NOMO-1 treated with dmso at 0.1 percent for 144 hours (cell line): ENCODE measurements around the gene HP.
"Not testable (repeated sequence)": the region's sequence is repeated elsewhere in the genome, so short reads cannot be mapped to it uniquely, and the experiment has no call there.

Experiments used
- DNase-seq: peaks from one replicate; lab custom pipeline; 2025; ENCODE audit not compliant: unreplicated experiment; lab: John Stamatoyannopoulos, UW

Gene HP

GRCh38 chr16:72054254-72054847 is at the start of gene HP:
Gene HP, plus strand, starts transcription at chr16:72054505. Its CDS starts 148 bp downstream, at chr16:72054653.
- DNase-seq = peak; percentile 57

DNA sequence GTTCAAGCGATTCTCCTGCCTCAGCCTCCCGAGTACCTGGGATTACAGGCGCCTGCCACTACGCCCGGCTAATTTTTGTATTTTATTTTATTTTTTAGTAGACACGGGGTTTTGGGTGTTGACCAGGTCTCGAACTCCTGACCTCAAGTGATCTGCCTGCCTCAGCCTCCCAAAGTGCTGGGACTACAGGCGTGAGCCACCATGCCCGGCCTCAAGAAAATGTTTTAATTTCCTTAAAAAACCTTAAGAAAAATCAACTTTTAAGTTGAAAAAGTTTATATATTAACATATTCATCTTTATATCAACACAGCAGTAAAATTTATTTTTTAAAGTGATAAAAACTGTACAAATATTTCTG is 46.3 kb upstream of the HP start:
- DNase-seq = not testable (repeated sequence)

DNA sequence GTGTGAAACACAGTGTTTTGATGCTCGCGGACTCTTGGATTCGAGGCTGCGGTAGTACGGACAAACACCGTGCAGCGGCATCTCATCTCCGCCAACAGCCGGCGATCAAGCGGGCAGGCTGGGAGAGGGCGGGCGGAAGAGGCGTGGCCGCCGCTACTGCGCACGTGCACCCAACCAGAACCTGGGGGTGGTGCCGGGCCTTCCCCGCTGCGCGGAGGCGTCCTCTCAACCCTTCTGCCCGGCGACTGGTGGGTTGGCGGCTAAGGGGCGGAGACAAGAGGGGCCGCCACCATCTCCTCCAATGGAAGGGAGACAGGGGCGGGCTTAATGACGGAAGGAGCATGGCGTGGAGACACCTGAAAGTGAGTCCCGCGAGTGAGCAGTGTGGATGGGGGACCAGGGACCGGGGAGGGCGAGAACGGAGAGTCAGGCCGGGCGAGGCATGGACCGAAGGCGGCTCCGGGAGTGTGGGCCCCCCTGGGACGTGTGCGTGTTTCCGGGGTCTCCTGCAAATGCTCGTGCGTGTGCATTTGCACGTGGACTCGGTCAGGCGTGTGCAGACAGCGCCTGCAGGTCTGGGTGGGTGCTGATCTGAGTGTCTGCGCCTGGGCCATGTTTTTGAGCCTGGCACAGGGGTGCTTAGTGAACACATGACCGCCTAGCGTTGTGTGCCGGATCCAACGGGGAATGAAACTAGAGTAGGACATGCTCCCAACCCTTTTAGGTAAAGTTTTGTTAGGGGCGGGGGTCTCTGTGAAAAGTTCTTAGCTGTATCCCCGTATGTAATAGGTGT is 45.7 kb upstream of the HP start, which contains the start of gene DHODH:
Gene DHODH, plus strand, starts transcription at position 321 of the 793 bp plus-strand sequence. Its CDS starts 21 bp downstream, at position 342.
- peak; percentile 98 for DNase-seq

DNA sequence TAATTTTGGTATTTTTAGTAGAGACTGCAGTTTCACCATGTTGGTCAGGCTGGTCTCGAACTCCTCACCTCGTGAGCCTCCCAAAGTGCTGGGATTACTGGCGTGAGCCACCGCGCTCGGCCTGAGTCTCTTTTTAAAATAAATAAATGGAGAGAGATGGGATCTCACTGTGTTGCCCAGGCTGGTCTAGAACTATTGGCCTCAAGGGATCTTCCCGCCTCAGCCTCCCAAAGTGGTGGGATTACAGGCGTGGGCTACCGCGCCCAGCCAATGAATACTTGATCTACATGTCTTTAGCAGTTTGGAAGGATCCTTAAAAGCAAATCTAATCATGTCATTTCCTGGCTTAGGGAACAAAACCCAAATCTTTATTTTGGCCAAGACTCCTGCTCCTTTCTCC is 44.5 kb upstream of the HP start:
- no peak for DNase-seq

- no peak for DNase-seq
Measured at GRCh38 chr16:72012607-72013006, 41.7 kb upstream of the HP start.

DNA sequence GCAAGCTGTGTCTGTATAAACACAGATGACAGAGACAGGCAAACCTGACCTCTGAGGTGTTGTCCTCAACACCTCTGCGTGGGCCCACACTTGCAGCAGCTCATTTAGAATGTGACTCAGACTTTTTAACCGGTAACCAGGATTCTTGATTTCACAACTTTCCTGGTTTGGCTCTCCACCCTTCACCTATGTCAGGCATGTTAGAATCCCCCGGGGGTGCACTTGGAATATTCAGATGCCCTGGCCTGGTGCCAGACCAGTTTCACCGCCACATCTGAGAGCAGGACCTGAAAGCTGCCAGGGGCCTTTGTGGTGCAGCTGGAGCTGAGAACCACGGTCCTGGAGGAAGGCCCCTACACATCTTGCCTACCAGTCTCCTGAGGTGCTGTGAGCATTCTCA is 40.9 kb upstream of the HP start:
- no peak for DNase-seq

DNA sequence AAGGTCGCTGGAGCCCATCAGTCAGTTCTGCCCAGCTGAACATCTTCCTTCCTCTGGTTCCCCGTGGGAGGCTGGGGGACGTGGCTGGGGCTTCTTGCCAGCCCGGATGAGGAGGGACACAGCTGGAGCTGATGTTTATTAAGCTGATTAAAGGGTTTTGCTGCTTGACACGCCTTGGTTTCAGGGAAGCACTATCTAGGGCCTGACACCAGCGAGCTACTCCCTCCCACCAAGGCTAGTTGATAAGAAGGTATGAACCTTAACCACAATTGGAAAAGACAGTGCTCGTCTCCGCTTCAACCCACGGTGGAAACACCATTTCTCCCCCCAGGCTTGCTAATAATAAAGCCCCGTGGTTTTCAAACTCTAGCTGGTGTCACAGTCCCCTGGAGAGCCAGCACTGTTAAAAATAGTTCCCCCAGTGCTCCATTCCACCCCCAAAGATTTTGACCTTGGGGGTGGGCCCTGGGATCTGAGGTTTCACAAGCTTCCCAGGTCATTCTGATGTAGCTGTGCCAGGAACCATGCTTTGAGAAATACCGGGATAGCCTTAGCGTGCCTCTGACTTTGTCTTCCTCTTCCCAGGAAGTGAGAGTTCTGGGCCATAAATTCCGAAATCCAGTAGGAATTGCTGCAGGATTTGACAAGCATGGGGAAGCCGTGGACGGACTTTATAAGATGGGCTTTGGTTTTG is 40.3 kb upstream of the HP start:
- no peak for DNase-seq

- DNase-seq = no peak
Measured at GRCh38 chr16:72014675-72015074, 39.6 kb upstream of the HP start.

DNA sequence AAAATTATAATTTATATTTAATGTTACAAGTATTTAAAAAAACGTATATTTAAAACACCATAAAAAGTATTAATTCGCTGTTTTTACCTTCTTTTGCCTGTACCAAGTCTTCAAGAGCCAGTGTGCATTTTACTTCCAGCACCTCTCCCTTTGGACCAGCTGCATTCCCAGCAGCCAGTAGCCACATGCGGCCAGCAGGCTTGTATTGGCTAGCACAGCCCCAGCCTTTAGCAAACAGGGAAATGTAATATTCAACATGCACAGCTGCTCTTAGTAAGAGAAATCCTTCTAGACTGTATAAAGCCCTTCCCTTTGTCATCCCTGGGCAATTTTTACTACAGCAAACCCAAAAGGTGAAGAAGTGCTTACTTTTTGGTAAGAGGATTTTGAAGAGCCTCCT is 39.2 kb upstream of the HP start:
- DNase-seq = no peak

- DNase-seq = no peak
Measured at GRCh38 chr16:72018470-72018869, 35.8 kb upstream of the HP start.

DNA sequence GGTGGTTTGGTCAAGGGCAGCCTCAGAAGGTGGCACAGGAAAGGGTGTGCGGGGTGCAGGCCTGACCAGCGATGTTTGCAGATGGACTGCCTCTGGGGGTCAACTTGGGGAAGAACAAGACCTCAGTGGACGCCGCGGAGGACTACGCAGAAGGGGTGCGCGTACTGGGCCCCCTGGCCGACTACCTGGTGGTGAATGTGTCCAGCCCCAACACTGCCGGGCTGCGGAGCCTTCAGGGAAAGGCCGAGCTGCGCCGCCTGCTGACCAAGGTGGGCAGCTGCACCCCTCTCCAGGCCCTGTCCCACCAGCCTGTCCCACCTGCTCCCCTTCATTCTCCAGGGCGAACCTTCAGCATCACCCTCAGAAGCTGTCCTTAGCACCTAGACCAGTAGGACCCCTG is 33.3 kb upstream of the HP start:
- DNase-seq = no peak

DNA sequence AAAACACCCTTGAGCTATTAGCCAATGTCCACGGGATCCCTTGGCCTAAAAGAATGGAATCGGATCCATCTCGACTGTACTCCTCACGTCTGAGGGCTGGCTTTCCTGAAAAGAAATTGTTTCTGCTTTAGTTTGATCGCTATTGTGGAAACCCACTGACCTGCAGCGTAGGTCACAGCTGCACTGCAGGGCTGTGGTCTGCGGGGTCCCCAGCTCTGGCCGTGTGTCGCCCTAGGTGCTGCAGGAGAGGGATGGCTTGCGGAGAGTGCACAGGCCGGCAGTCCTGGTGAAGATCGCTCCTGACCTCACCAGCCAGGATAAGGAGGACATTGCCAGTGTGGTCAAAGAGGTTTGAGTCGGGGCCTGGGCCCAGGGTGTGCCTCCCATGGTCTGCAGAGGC is 32.2 kb upstream of the HP start:
- no peak for DNase-seq

- DNase-seq = no peak
Measured at GRCh38 chr16:72023962-72024361, 30.3 kb upstream of the HP start.

GRCh38 chr16:72024862-72025382 is 29.4 kb upstream of the HP start:
- DNase-seq = no peak

GRCh38 chr16:72025404-72026114 is 28.7 kb upstream of the HP start:
- no peak for DNase-seq

GRCh38 chr16:72027669-72028378 is 26.5 kb upstream of the HP start:
- DNase-seq = no peak

- no peak for DNase-seq
Measured at GRCh38 chr16:72029567-72030271, 24.6 kb upstream of the HP start.

GRCh38 chr16:72033437-72033836 is 20.9 kb upstream of the HP start:
- no peak for DNase-seq

- DNase-seq = no peak
Measured at GRCh38 chr16:72036098-72036497, 18.2 kb upstream of the HP start.

DNA sequence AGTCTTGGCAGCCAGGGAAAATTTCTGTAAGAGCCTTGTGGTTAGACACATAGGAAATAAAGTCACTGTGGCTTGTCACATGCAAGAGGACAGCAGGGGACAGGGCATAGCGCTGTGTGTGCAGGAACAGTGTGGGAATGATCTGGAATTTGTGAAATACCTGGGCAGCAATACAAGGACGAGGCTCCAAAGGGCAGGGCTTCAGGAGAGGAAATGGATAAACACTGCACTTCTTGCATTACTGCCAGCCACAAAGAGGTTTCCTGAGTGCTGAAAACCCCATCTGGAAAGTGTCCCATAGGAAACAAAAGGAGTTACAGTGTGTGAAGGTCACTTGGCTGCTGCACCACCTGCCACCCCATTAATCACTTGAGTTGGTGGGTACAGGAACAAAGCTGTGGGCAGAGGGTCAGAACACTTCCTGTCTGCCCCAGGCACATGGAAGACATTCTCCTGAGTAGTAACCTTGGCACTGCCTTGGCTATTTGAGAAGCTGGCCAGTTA is 12.1 kb upstream of the HP start:
- no peak for DNase-seq
